ENCODE measurements around the gene FAM227A.

GRCh38 chr22:38612217-38613006, 43.8 kb downstream of the FAM227A start:
- TF ChIP-seq TAF1 (conservative IDR thresholded peaks at IDR 0.05) (no peak), CTCF (IDR thresholded peaks at IDR 0.05; ENCODE audit: low read depth, low read length, missing input control) (no peak), GABPA (IDR thresholded peaks at IDR 0.05 in 1 of 2, conservative IDR thresholded peaks at IDR 0.05 in 1 of 2) (no peak), YY1 (IDR thresholded peaks at IDR 0.05) (no peak)

Measured in liver (tissue), 3 donors.